Stimulated activated CD8-positive, alpha-beta memory T cell treated with anti-CD3 and anti-CD28 coated beads, Interleukin-7, amount 100 ng/mL, for 48 hours (primary cell): ENCODE results near the gene SLC22A3.
"Not testable (repeated sequence)": the region's sequence is repeated elsewhere in the genome, so short reads cannot be mapped to it uniquely, and the experiment has no call there.

Experiments used
- DNase-seq, 2 donors: peaks; one replicate each; pipeline ENCODE4 v3.0.0-alpha.2; 2020; ENCODE audit warnings: low read depth in 1 of 2; ENCODE audit errors: extremely low read depth in 1 of 2

The SLC22A3 gene

GRCh38 chr6:160348223-160349019, at the start of gene SLC22A3:
Gene SLC22A3 (plus strand): TSS chr6:160348378. CDS start chr6:160348420, 42 bp downstream.
- DNase-seq = no peak

- DNase-seq = no peak
These were observed 48.6 kb upstream of the SLC22A3 start for GRCh38 chr6:160299559-160299958.

GRCh38 chr6:160300076-160300695, 48.0 kb upstream of the SLC22A3 start:
- DNase-seq = no peak

- DNase-seq = no peak
These were observed 46.8 kb upstream of the SLC22A3 start for GRCh38 chr6:160301339-160301738.

- DNase-seq = not testable (repeated sequence)
These were observed 45.6 kb upstream of the SLC22A3 start for GRCh38 chr6:160302431-160303082.

GRCh38 chr6:160303806-160304205, 44.4 kb upstream of the SLC22A3 start:
- DNase-seq = no peak

- DNase-seq = no peak
These were observed 42.1 kb upstream of the SLC22A3 start for GRCh38 chr6:160305926-160306713.

GRCh38 chr6:160309718-160310117, 38.5 kb upstream of the SLC22A3 start:
- DNase-seq = no peak

GRCh38 chr6:160312900-160313299, 35.3 kb upstream of the SLC22A3 start:
- DNase-seq = no peak

- no peak for DNase-seq
These were observed 32.9 kb upstream of the SLC22A3 start for GRCh38 chr6:160315310-160315709.

- no peak for DNase-seq
These were observed 31.9 kb upstream of the SLC22A3 start for GRCh38 chr6:160316261-160316660.

- no peak for DNase-seq
These were observed 28.9 kb upstream of the SLC22A3 start for GRCh38 chr6:160319246-160319645.

- no peak for DNase-seq
These were observed 26.3 kb upstream of the SLC22A3 start for GRCh38 chr6:160321729-160322505.

- no peak for DNase-seq
These were observed 20.2 kb upstream of the SLC22A3 start for GRCh38 chr6:160327981-160328380.

GRCh38 chr6:160328447-160328846, 19.7 kb upstream of the SLC22A3 start:
- no peak for DNase-seq

GRCh38 chr6:160329188-160329587, 19.0 kb upstream of the SLC22A3 start:
- no peak for DNase-seq

- DNase-seq = no peak
These were observed 17.6 kb upstream of the SLC22A3 start for GRCh38 chr6:160330619-160331018.

- DNase-seq = no peak
These were observed 17.0 kb upstream of the SLC22A3 start for GRCh38 chr6:160331204-160331603.

GRCh38 chr6:160331753-160332152, 16.4 kb upstream of the SLC22A3 start:
- no peak for DNase-seq

- DNase-seq = no peak
These were observed 15.1 kb upstream of the SLC22A3 start for GRCh38 chr6:160333101-160333500.
